Loucy (cell line): Measurements from ENCODE around the gene GAREM1.

ENCODE experiments used
- H2AFZ ChIP-seq: fragments of 200-600 bp; sonication (generic); 2 replicates; pipeline ENCODE4 v1.6.0; 2016; ENCODE audit warnings: antibody characterized with exemption, mild to moderate bottlenecking, low read length, moderate library complexity
- H3F3A ChIP-seq: fragments of 200-600 bp; 2 replicates; pipeline ENCODE4 v1.6.0; 2016; ENCODE audit warnings: antibody characterized with exemption, low read depth, mild to moderate bottlenecking
- H3K27me3 ChIP-seq: fragments of 200-600 bp; sonication (generic); 2 replicates; pipeline ENCODE4 v1.6.1; 2014; ENCODE audit warnings: low read length, mild to moderate bottlenecking; ENCODE audit not compliant: insufficient read depth, poor library complexity, severe bottlenecking
- H3K36me3 ChIP-seq: fragments of 200-600 bp; sonication (generic); 2 replicates; pipeline ENCODE4 v1.6.1; 2016; ENCODE audit warnings: low read length; ENCODE audit not compliant: insufficient read depth
- H3K4me1 ChIP-seq: fragments of 200-600 bp; sonication (generic); 2 replicates; pipeline ENCODE4 v1.5.1; 2014; ENCODE audit warnings: low read length, mild to moderate bottlenecking; ENCODE audit not compliant: insufficient read depth, poor library complexity, severe bottlenecking
- H3K4me2 ChIP-seq: fragments of 200-600 bp; sonication (generic); 2 replicates; pipeline ENCODE4 v1.6.0; 2014; ENCODE audit warnings: antibody characterized with exemption, low read length, low read depth, mild to moderate bottlenecking; ENCODE audit not compliant: poor library complexity, severe bottlenecking
- H3K4me3 ChIP-seq: fragments of 200-600 bp; sonication (generic); 2 replicates; pipeline ENCODE4 v1.5.1; 2014; ENCODE audit warnings: low read length, mild to moderate bottlenecking, mixed read lengths; ENCODE audit not compliant: poor library complexity, severe bottlenecking
- H3K79me2 ChIP-seq: fragments of 200-600 bp; sonication (generic); 2 replicates; pipeline ENCODE4 v1.6.1; 2014; ENCODE audit warnings: low read length; ENCODE audit not compliant: insufficient read depth
- H3K9ac ChIP-seq: fragments of 200-600 bp; sonication (generic); 2 replicates; pipeline ENCODE4 v1.6.0; 2014; ENCODE audit warnings: mild to moderate bottlenecking, low read depth, low read length, moderate library complexity; ENCODE audit not compliant: poor library complexity, severe bottlenecking
- H3K9me2 ChIP-seq: fragments of 200-600 bp; sonication (generic); replicated peaks from 2 replicates; pipeline ENCODE4 v1.6.1; 2016; ENCODE audit warnings: low read depth, low read length, mixed read lengths
- H3K9me3 ChIP-seq: fragments of 200-600 bp; sonication (generic); 2 replicates; pipeline ENCODE4 v1.6.1; 2014; ENCODE audit warnings: mild to moderate bottlenecking, antibody characterized with exemption, low read length, low read depth; ENCODE audit not compliant: insufficient read depth
- H4K20me1 ChIP-seq: fragments of 200-600 bp; sonication (generic); 2 replicates; pipeline ENCODE4 v1.6.0; 2014; ENCODE audit warnings: antibody characterized with exemption, low read length, mild to moderate bottlenecking; ENCODE audit not compliant: insufficient read depth, poor library complexity, severe bottlenecking
- CTCF ChIP-seq: fragments of 200-600 bp; sonication (generic); conservative IDR thresholded peaks from 2 replicates; pipeline ENCODE4 v1.5.1; 2014; ENCODE audit warnings: mild to moderate bottlenecking, antibody characterized with exemption, low read length
- EZH2phosphoT487 ChIP-seq: fragments of 200-600 bp; IDR thresholded peaks from 2 replicates; pipeline ENCODE4 v1.6.1; 2018; ENCODE audit warnings: antibody characterized with exemption, mild to moderate bottlenecking, moderate library complexity, borderline replicate concordance

Gene GAREM1

GRCh38 chr18:32482117-32482516 is 11.4 kb upstream of the GAREM1 start:
- no peaks in the 10 kb centered on the region for H3K36me3 ChIP-seq
- no peaks in the 10 kb centered on the region for H3K27me3 ChIP-seq
- H3K9me2 ChIP-seq = no peaks in the 10 kb centered on the region
- no peaks in the 10 kb centered on the region for H3K4me1 ChIP-seq
- H4K20me1 ChIP-seq = no peaks in the 10 kb centered on the region
- H3K9ac ChIP-seq = no peak overlapping the region
- H2AFZ ChIP-seq = no peak overlapping the region
- H3F3A ChIP-seq = no peaks in the 10 kb centered on the region
- H3K79me2 ChIP-seq = no peaks in the 10 kb centered on the region
- H3K4me2 ChIP-seq = no peak overlapping the region
- H3K9me3 ChIP-seq = no peaks in the 10 kb centered on the region
- TF ChIP-seq CTCF = no peak
- TF ChIP-seq EZH2phosphoT487 = no peak
- no peak overlapping the region for H3K4me3 ChIP-seq

GRCh38 chr18:32480581-32480980 is 9.9 kb upstream of the GAREM1 start:
- Histone ChIP-seq H4K20me1 (no peaks in the 10 kb centered on the region), H2AFZ (no peak overlapping the region), H3K4me1 (no peaks in the 10 kb centered on the region), H3K9me3 (no peaks in the 10 kb centered on the region), H3K4me2 (no peak overlapping the region), H3K27me3 (no peaks in the 10 kb centered on the region), H3F3A (no peaks in the 10 kb centered on the region), H3K9ac (no peak overlapping the region), H3K79me2 (no peaks in the 10 kb centered on the region), H3K4me3 (no peak overlapping the region), H3K9me2 (no peaks in the 10 kb centered on the region), H3K36me3 (no peaks in the 10 kb centered on the region)
- TF ChIP-seq EZH2phosphoT487 (no peak), CTCF (no peak)

- H3K4me3 ChIP-seq = no peak overlapping the region
- no peak overlapping the region for H3K9ac ChIP-seq
- no peaks in the 10 kb centered on the region for H3K27me3 ChIP-seq
- no peaks in the 10 kb centered on the region for H3K36me3 ChIP-seq
- H3F3A ChIP-seq = no peaks in the 10 kb centered on the region
- H2AFZ ChIP-seq = no peak overlapping the region
- H3K79me2 ChIP-seq = no peaks in the 10 kb centered on the region
- no peaks in the 10 kb centered on the region for H4K20me1 ChIP-seq
- no peaks in the 10 kb centered on the region for H3K4me1 ChIP-seq
- no peak overlapping the region for H3K4me2 ChIP-seq
- no peaks in the 10 kb centered on the region for H3K9me3 ChIP-seq
- TF ChIP-seq CTCF = no peak
- no peak for TF ChIP-seq EZH2phosphoT487
- H3K9me2 ChIP-seq = no peaks in the 10 kb centered on the region
Observed at GRCh38 chr18:32478807-32479206, 8.1 kb upstream of the GAREM1 start.
